ENCODE measurements around the gene SIRT4. TPM values are rescaled to one million over a fixed set of nuclear protein-coding genes. Genes with fewer than 3 reads are reported as not detected.
A peak's percentile ranks its signal among the peaks of the same experiment; 100 is the strongest.
"Not testable (repeated sequence)": the region's sequence is repeated elsewhere in the genome, so short reads cannot be mapped to it uniquely, and the experiment has no call there.

Gene SIRT4
- polyA plus RNA-seq, 3 donors from 2014 or later = 1.5 to 1.9 TPM; not detected in 1

- H3K4me1 Mint-ChIP-seq = no peaks in the 10 kb centered on the region
- H3K36me3 Mint-ChIP-seq = no peaks in the 10 kb centered on the region
- H3K27ac Mint-ChIP-seq = no peak overlapping the region
- no peak for DNase-seq
- no peak overlapping the region for H3K4me3 Mint-ChIP-seq
- H3K27me3 Mint-ChIP-seq (ENCODE audit: low read depth in 3 of 3) = peaks cover 0 to 6% (median 2%) of the 10 kb centered on the region in 3 donors
- peaks cover 0 to 3% (median 0%) of the 10 kb centered on the region in 6 donors for H3K9me3 Mint-ChIP-seq
These were observed 29.9 kb downstream of the SIRT4 start for GRCh38 chr12:120332041-120332440.

- Mint-ChIP-seq H3K4me1 (no peaks in the 10 kb centered on the region), H3K9me3 (peaks cover 0 to 3% (median 2%) of the 10 kb centered on the region in 6 donors), H3K27ac (no peak overlapping the region), H3K27me3 (ENCODE audit: low read depth in 3 of 3) (peaks cover 0 to 6% (median 2%) of the 10 kb centered on the region in 3 donors), H3K36me3 (peaks cover 0 to 2% (median 0%) of the 10 kb centered on the region in 3 donors), H3K4me3 (no peak overlapping the region)
- DNase-seq = no peak
These were observed 30.4 kb downstream of the SIRT4 start for GRCh38 chr12:120332523-120332922.

GRCh38 chr12:120335447-120335846, 33.3 kb downstream of the SIRT4 start:
- not testable (repeated sequence) for H3K9me3 Mint-ChIP-seq; H3K4me1 Mint-ChIP-seq; H3K36me3 Mint-ChIP-seq; H3K4me3 Mint-ChIP-seq; H3K27me3 Mint-ChIP-seq (ENCODE audit: low read depth in 3 of 3); H3K27ac Mint-ChIP-seq
- DNase-seq = peak in 2 of 3 donors; percentile 10 to 30

GRCh38 chr12:120336392-120336791, 34.3 kb downstream of the SIRT4 start:
- not testable (repeated sequence) for H3K9me3 Mint-ChIP-seq, H3K4me1 Mint-ChIP-seq, DNase-seq

GRCh38 chr12:120337730-120338129, 35.6 kb downstream of the SIRT4 start:
- Mint-ChIP-seq H3K36me3 (peaks cover 0 to 5% (median 0%) of the 10 kb centered on the region in 3 donors), H3K4me1 (no peaks in the 10 kb centered on the region), H3K27ac (no peak overlapping the region), H3K9me3 (peaks cover 0 to 10% (median 6%) of the 10 kb centered on the region in 6 donors), H3K27me3 (ENCODE audit: low read depth in 3 of 3) (peaks cover 0 to 6% (median 3%) of the 10 kb centered on the region in 3 donors), H3K4me3 (no peak overlapping the region)
- DNase-seq = no peak

More at GRCh38 chr12:120336392-120336791, 34.3 kb downstream of the SIRT4 start:
- not testable (repeated sequence) for H3K27ac Mint-ChIP-seq; H3K4me3 Mint-ChIP-seq; H3K36me3 Mint-ChIP-seq; H3K27me3 Mint-ChIP-seq (ENCODE audit: low read depth in 3 of 3)

- Mint-ChIP-seq H3K27me3 (ENCODE audit: low read depth in 3 of 3) (peaks cover 0 to 6% (median 3%) of the 10 kb centered on the region in 3 donors), H3K36me3 (peaks cover 0 to 5% (median 0%) of the 10 kb centered on the region in 3 donors), H3K4me3 (no peak overlapping the region), H3K4me1 (no peaks in the 10 kb centered on the region), H3K27ac (no peak overlapping the region), H3K9me3 (peaks cover 0 to 10% (median 6%) of the 10 kb centered on the region in 6 donors)
- no peak for DNase-seq
These were observed 37.1 kb downstream of the SIRT4 start for GRCh38 chr12:120339256-120339655.

GRCh38 chr12:120342175-120343038, 40.3 kb downstream of the SIRT4 start:
- Mint-ChIP-seq H3K4me3 (no peak overlapping the region), H3K27me3 (ENCODE audit: low read depth in 3 of 3) (peaks cover 0 to 5% (median 3%) of the 10 kb centered on the region in 3 donors), H3K36me3 (peaks cover 0 to 4% (median 0%) of the 10 kb centered on the region in 3 donors), H3K9me3 (peaks cover 0 to 8% (median 4%) of the 10 kb centered on the region in 6 donors), H3K4me1 (no peaks in the 10 kb centered on the region), H3K27ac (no peak overlapping the region)
- no peak for DNase-seq

GRCh38 chr12:120343039-120343537, 41.0 kb downstream of the SIRT4 start:
- Mint-ChIP-seq H3K27ac (no peak overlapping the region), H3K4me3 (no peak overlapping the region), H3K27me3 (ENCODE audit: low read depth in 3 of 3) (peaks cover 1 to 5% (median 3%) of the 10 kb centered on the region in 3 donors), H3K9me3 (peaks cover 0 to 2% (median under 1%) of the 10 kb centered on the region in 6 donors), H3K36me3 (no peaks in the 10 kb centered on the region), H3K4me1 (no peaks in the 10 kb centered on the region)
- no peak for DNase-seq

GRCh38 chr12:120343692-120344091, 41.6 kb downstream of the SIRT4 start:
- no peak overlapping the region for H3K4me3 Mint-ChIP-seq
- no peaks in the 10 kb centered on the region for H3K36me3 Mint-ChIP-seq
- peaks cover 0 to under 1% (median 0%) of the 10 kb centered on the region in 6 donors for H3K9me3 Mint-ChIP-seq
- H3K27ac Mint-ChIP-seq = peak overlapping the region in 1 of 6 donors; percentile 17
- H3K27me3 Mint-ChIP-seq (ENCODE audit: low read depth in 3 of 3) = peaks cover 2 to 5% (median 3%) of the 10 kb centered on the region in 3 donors
- H3K4me1 Mint-ChIP-seq = no peaks in the 10 kb centered on the region
- DNase-seq = no peak

- Mint-ChIP-seq H3K27me3 (ENCODE audit: low read depth in 3 of 3) (peaks cover 0 to 2% (median 2%) of the 10 kb centered on the region in 3 donors), H3K4me3 (no peak overlapping the region), H3K27ac (no peak overlapping the region), H3K4me1 (no peaks in the 10 kb centered on the region), H3K36me3 (no peaks in the 10 kb centered on the region), H3K9me3 (no peaks in the 10 kb centered on the region)
- no peak for DNase-seq
These were observed 43.9 kb downstream of the SIRT4 start for GRCh38 chr12:120346031-120346430.

- no peaks in the 10 kb centered on the region for H3K36me3 Mint-ChIP-seq
- no peaks in the 10 kb centered on the region for H3K9me3 Mint-ChIP-seq
These were observed 44.6 kb downstream of the SIRT4 start for GRCh38 chr12:120346681-120347080.

GRCh38 chr12:120347766-120348165, 45.6 kb downstream of the SIRT4 start:
- DNase-seq = no peak
- H3K4me1 Mint-ChIP-seq = no peaks in the 10 kb centered on the region
- H3K9me3 Mint-ChIP-seq = no peaks in the 10 kb centered on the region
- no peak overlapping the region for H3K4me3 Mint-ChIP-seq
- H3K36me3 Mint-ChIP-seq = no peaks in the 10 kb centered on the region
- H3K27ac Mint-ChIP-seq = no peak overlapping the region
- peaks cover 1 to 4% (median 4%) of the 10 kb centered on the region in 3 donors for H3K27me3 Mint-ChIP-seq (ENCODE audit: low read depth in 3 of 3)

More at GRCh38 chr12:120346681-120347080, 44.6 kb downstream of the SIRT4 start:
- Mint-ChIP-seq H3K4me3 (no peak overlapping the region), H3K4me1 (no peaks in the 10 kb centered on the region), H3K27ac (no peak overlapping the region), H3K27me3 (ENCODE audit: low read depth in 3 of 3) (peaks cover 1 to 2% (median 2%) of the 10 kb centered on the region in 3 donors)
- DNase-seq = no peak

- DNase-seq = no peak
- H3K4me1 Mint-ChIP-seq = no peaks in the 10 kb centered on the region
- no peaks in the 10 kb centered on the region for H3K36me3 Mint-ChIP-seq
- H3K27me3 Mint-ChIP-seq (ENCODE audit: low read depth in 3 of 3) = peaks cover 1 to 7% (median 6%) of the 10 kb centered on the region in 3 donors
- no peak overlapping the region for H3K27ac Mint-ChIP-seq
- H3K9me3 Mint-ChIP-seq = no peaks in the 10 kb centered on the region
- H3K4me3 Mint-ChIP-seq = no peak overlapping the region
These were observed 48.6 kb downstream of the SIRT4 start for GRCh38 chr12:120350576-120351350.

- Mint-ChIP-seq H3K27me3 (ENCODE audit: low read depth in 3 of 3) (peaks cover 1 to 7% (median 6%) of the 10 kb centered on the region in 3 donors), H3K36me3 (no peaks in the 10 kb centered on the region), H3K9me3 (no peaks in the 10 kb centered on the region), H3K4me1 (no peaks in the 10 kb centered on the region), H3K4me3 (no peak overlapping the region), H3K27ac (no peak overlapping the region)
- DNase-seq = no peak
These were observed 50.0 kb downstream of the SIRT4 start for GRCh38 chr12:120352117-120352516.

Measured in immature natural killer cell (primary cell).